H1 (cell line): ENCODE data around the gene CCL7.

ENCODE experiments used
- CHD1 ChIP-seq: IDR thresholded peaks from 2 replicates; pipeline ENCODE4 v1.6.1; 2012; ENCODE audit warnings: low read depth, low read length, improper control_type of control experiment
- CTCF ChIP-seq, 3 experiments: IDR thresholded peaks; 1 replicate in 2 of 3; 2 replicates in 1 of 3; pipeline versions ENCODE4 v1.5.1 to v1.6.1; 2011; ENCODE audit warnings: low read length in 3 of 3, mild to moderate bottlenecking in 3 of 3, inconsistent platforms in 2 of 3, low read depth in 1 of 3, moderate library complexity in 1 of 3; ENCODE audit not compliant: insufficient read depth in 1 of 3; ENCODE audit errors: control extremely low read depth in 1 of 3
- EGR1 ChIP-seq: IDR thresholded peaks from 2 replicates; pipeline ENCODE4 v1.6.1; 2011; ENCODE audit warnings: low read depth, low read length, borderline replicate concordance
- EZH2 ChIP-seq: fragments of 200-600 bp; sonication (generic); IDR thresholded peaks from 2 replicates; pipeline ENCODE4 v1.7.1; 2012; ENCODE audit warnings: low read depth, mild to moderate bottlenecking, moderate library complexity, low read length, inconsistent platforms; ENCODE audit not compliant: severe bottlenecking
- GABPA ChIP-seq: IDR thresholded peaks from 2 replicates; pipeline ENCODE4 v1.6.1; 2011; ENCODE audit warnings: mild to moderate bottlenecking, low read length, moderate library complexity, borderline replicate concordance; ENCODE audit not compliant: insufficient read depth
- KDM1A ChIP-seq: fragments of 200-600, 300-600 bp; sonication (generic); IDR thresholded peaks from 2 replicates; pipeline ENCODE4 v1.7.1; 2016; ENCODE audit warnings: mild to moderate bottlenecking, low read length, borderline replicate concordance
- POLR2A ChIP-seq, 2 experiments: IDR thresholded peaks; 1 replicate in 1 of 2; 2 replicates in 1 of 2; pipeline ENCODE4 v1.6.1; 2011; ENCODE audit warnings: low read depth in 2 of 2, low read length in 2 of 2, mild to moderate bottlenecking in 2 of 2; ENCODE audit errors: control extremely low read depth in 1 of 2
- RXRA ChIP-seq: IDR thresholded peaks from 2 replicates; pipeline ENCODE4 v1.6.1; 2011; ENCODE audit warnings: low read depth, mild to moderate bottlenecking, low read length, moderate library complexity; ENCODE audit not compliant: insufficient read depth
- YY1 ChIP-seq: IDR thresholded peaks from 2 replicates; pipeline ENCODE4 v1.6.1; 2011; ENCODE audit warnings: low read depth, mild to moderate bottlenecking, low read length

GRCh38 chr17:34249478-34249877 is 20.5 kb upstream of the CCL7 start:
- TF ChIP-seq CTCF (IDR thresholded peaks at IDR 0.05; ENCODE audit: control extremely low read depth in 1 of 3, insufficient read depth in 1 of 3, low read depth in 1 of 3, low read length in 3 of 3) (no peak), YY1 (no peak), EZH2 (no peak), POLR2A (IDR thresholded peaks at IDR 0.05; ENCODE audit: control extremely low read depth in 1 of 2, low read depth in 2 of 2, low read length in 2 of 2) (no peak), RXRA (no peak), KDM1A (no peak), GABPA (no peak), CHD1 (no peak), EGR1 (no peak)
